Keratinocyte (primary cell): ENCODE measurements around the gene RET. TPM values are rescaled to one million over a fixed set of nuclear protein-coding genes. Genes with fewer than 3 reads are reported as not detected.

Source experiments
- DNase-seq: peaks from one replicate; pipeline ENCODE4 v3.0.0-alpha.2; 2011; ENCODE audit warnings: low read depth, missing footprints, low spot score
- FAIRE-seq: peaks from 2 replicates; lab custom pipeline; 2011; peaks lifted over from hg19 to GRCh38; lab: Jason Lieb, UNC
- H2AFZ ChIP-seq: 2 replicates; pipeline ENCODE4 v1.6.0; 2012; ENCODE audit warnings: low read length, control low read depth, inconsistent platforms; ENCODE audit not compliant: control insufficient read depth
- H3K27ac ChIP-seq: 2 replicates; pipeline ENCODE4 v1.5.1; 2011; ENCODE audit warnings: low read length; ENCODE audit not compliant: control insufficient read depth, insufficient read depth
- H3K27me3 ChIP-seq: 3 replicates; pipeline ENCODE4 v1.6.0; 2011; ENCODE audit warnings: low read length; ENCODE audit not compliant: control insufficient read depth, insufficient read depth; ENCODE audit errors: extremely low read depth
- H3K36me3 ChIP-seq, 2 experiments: 2 replicates in 1 of 2; 3 replicates in 1 of 2; pipeline ENCODE4 v1.5.1; 2011; ENCODE audit warnings: low read length in 2 of 2, mild to moderate bottlenecking in 1 of 2; ENCODE audit not compliant: control insufficient read depth in 2 of 2, insufficient read depth in 2 of 2; ENCODE audit errors: extremely low read depth in 1 of 2
- H3K4me1 ChIP-seq: 3 replicates; pipeline ENCODE4 v1.5.1; 2011; ENCODE audit warnings: low read length; ENCODE audit not compliant: control insufficient read depth, insufficient read depth; ENCODE audit errors: extremely low read depth
- H3K4me2 ChIP-seq: 3 replicates; pipeline ENCODE4 v1.6.0; 2011; ENCODE audit warnings: low read depth, low read length; ENCODE audit not compliant: control insufficient read depth, insufficient read depth; ENCODE audit errors: extremely low read depth
- H3K4me3 ChIP-seq, 3 experiments: fragments of 200-600 bp in 1 of 3; sonication (generic) in 1 of 3; 2 replicates in 2 of 3; 3 replicates in 1 of 3; pipeline ENCODE4 v1.5.1; 2011 to 2016; ENCODE audit warnings: low read length in 3 of 3, mild to moderate bottlenecking in 3 of 3, control low read depth in 2 of 3, inconsistent platforms in 1 of 3, low read depth in 1 of 3, mixed read lengths in 1 of 3, mixed run types in 1 of 3, moderate library complexity in 1 of 3; ENCODE audit not compliant: control insufficient read depth in 2 of 3, insufficient read depth in 2 of 3; ENCODE audit errors: extremely low read depth in 1 of 3
- H3K79me2 ChIP-seq: 2 replicates; pipeline ENCODE4 v1.6.0; 2012; ENCODE audit warnings: low read length; ENCODE audit not compliant: control insufficient read depth, insufficient read depth
- H3K9ac ChIP-seq: 3 replicates; pipeline ENCODE4 v1.6.0; 2011; ENCODE audit warnings: low read length; ENCODE audit not compliant: control insufficient read depth, insufficient read depth; ENCODE audit errors: extremely low read depth
- H3K9me1 ChIP-seq: 3 replicates; pipeline ENCODE4 v1.6.0; 2011; ENCODE audit warnings: low read length; ENCODE audit not compliant: control insufficient read depth, insufficient read depth; ENCODE audit errors: extremely low read depth
- H3K9me3 ChIP-seq: 2 replicates; pipeline ENCODE4 v1.5.1; 2012; ENCODE audit warnings: low read depth, low read length; ENCODE audit not compliant: control insufficient read depth
- H4K20me1 ChIP-seq: 3 replicates; pipeline ENCODE4 v1.6.0; 2011; ENCODE audit warnings: low read length; ENCODE audit not compliant: control insufficient read depth, insufficient read depth; ENCODE audit errors: extremely low read depth
- CTCF ChIP-seq, 3 experiments: IDR thresholded peaks in 1 of 3; conservative IDR thresholded peaks in 1 of 3; optimal IDR thresholded peaks in 1 of 3; 2 replicates in 2 of 3; 3 replicates in 1 of 3; pipeline versions ENCODE3 to v1.5.1; 2011; ENCODE audit warnings: low read length in 3 of 3, mild to moderate bottlenecking in 3 of 3, moderate library complexity in 2 of 3, control low read depth in 1 of 3, inconsistent platforms in 1 of 3; ENCODE audit not compliant: insufficient read depth in 2 of 3; ENCODE audit errors: extremely low read depth in 1 of 3
- EZH2 ChIP-seq: IDR thresholded peaks from one replicate; pipeline ENCODE4 v1.6.1; 2012; ENCODE audit warnings: inconsistent platforms, mild to moderate bottlenecking, low read length, moderate library complexity
- dilution Hi-C: fragments of 300-500 bp; cut with MboI; formaldehyde crosslinking; loops from one replicate; pipeline ENCODE4 v1.7.0; 2020; ENCODE audit warnings: low sequenced_read_pairs; ENCODE audit not compliant: extremely low pct_ligation_motif_present
- polyA plus RNA-seq, 5 experiments: library from polyadenylated mRNA; depleted of rRNA in 3 of 5; stranded (reverse) in 3 of 5; stranded (forward) in 1 of 5; unstranded in 1 of 5; fragments of >200 nt; gene quantifications; 1 replicate in 1 of 5; 2 replicates in 3 of 5; 3 replicates in 1 of 5; pipeline versions ENCODE4 v1.2.1 to v1.2.3, GENCODE V29; 2011 to 2012; ENCODE audit warnings: missing spikeins in 2 of 5, low read depth in 1 of 5, low replicate concordance in 1 of 5

The RET gene
- polyA plus RNA-seq, 1 donor (not counting 4 experiments of a cell fraction or from before 2014, with no cell fraction given): 0.21 TPM

DNA sequence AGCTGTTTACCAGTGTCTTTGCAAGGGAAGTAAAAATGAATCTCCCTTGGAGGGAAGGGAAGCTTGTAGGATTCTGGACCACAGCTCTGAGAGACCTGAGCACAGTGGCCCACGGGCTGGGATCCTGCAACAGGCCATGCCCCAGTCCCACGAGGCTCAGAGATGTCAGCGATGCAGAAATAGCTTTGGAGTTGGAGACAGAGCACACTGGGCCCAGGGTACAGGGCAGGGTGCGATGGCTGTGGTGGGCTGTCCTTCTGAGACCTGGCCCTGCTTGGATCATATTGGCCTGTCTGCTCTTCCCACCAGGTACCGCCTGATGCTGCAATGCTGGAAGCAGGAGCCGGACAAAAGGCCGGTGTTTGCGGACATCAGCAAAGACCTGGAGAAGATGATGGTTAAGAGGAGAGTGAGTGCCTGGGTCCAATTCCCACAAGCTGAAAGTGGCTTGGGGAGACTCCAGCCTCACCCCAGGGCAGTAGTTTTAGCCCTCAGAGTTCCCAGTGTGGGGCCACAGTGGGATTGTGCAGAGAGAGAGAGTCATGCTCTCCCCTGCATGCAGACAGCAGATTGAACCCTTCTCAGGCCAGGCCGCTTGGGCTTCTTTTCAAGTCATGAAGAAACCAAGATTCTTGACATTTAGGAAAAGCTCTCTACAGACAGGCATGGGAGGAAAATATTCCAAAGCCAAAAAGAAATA is 47.9 kb downstream of the RET start:
- no peak overlapping the region for H2AFZ ChIP-seq
- FAIRE-seq (no peak), DNase-seq (no peak)
- dilution Hi-C loops: no loop called here
- peaks cover 11% of the 10 kb centered on the region for H3K4me1 ChIP-seq
- H3K79me2 ChIP-seq: no peaks in the 10 kb centered on the region
- H3K9ac ChIP-seq: no peak overlapping the region
- no peaks in the 10 kb centered on the region for H3K36me3 ChIP-seq
- no peak overlapping the region for H3K27ac ChIP-seq
- no peak overlapping the region for H3K4me2 ChIP-seq
- H3K27me3 ChIP-seq: no peaks in the 10 kb centered on the region
- TF ChIP-seq CTCF (optimal IDR thresholded peaks at IDR 0.05 in 1 of 3, IDR thresholded peaks at IDR 0.05 in 1 of 3, conservative IDR thresholded peaks at IDR 0.05 in 1 of 3; ENCODE audit: extremely low read depth in 1 of 3, insufficient read depth in 2 of 3, low read length in 3 of 3) (no peak), EZH2 (no peak)
- H3K4me3 ChIP-seq: no peak overlapping the region
- H4K20me1 ChIP-seq: no peaks in the 10 kb centered on the region
- H3K9me3 ChIP-seq: no peaks in the 10 kb centered on the region
- H3K9me1 ChIP-seq: no peaks in the 10 kb centered on the region

DNA sequence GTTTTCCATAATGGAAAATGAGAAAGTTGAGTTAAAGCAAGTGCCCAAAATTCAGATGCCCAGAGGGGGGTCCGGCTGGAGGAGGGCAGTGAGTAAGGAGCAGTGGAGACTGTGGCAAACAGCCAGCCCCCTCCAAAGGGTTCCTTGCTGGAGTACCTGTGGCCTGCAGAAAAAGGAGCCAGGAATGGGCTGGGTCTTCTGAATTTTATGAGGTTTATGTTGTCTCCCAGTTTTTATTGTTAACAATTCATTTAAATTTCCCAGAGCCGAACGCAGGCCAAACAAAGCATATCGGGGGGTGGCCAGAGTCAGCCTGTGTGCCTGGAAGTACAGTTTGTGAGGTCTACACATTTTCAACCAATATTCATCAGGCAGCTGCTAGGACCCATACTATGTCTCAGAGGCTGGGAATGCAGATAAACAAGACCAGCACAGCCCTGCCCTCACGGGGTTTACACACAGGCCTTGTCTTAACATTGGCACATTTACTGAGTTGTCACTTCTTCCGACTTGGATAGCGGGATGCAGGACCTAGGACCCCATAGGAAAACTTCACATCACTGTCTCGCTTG is 48.5 kb downstream of the RET start:
- H3K9me1 ChIP-seq: no peaks in the 10 kb centered on the region
- H4K20me1 ChIP-seq: no peaks in the 10 kb centered on the region
- no peak overlapping the region for H3K4me2 ChIP-seq
- no peaks in the 10 kb centered on the region for H3K9me3 ChIP-seq
- H2AFZ ChIP-seq: no peak overlapping the region
- no peak overlapping the region for H3K9ac ChIP-seq
- H3K79me2 ChIP-seq: no peaks in the 10 kb centered on the region
- dilution Hi-C loops: no loop called here
- TF ChIP-seq CTCF (optimal IDR thresholded peaks at IDR 0.05 in 1 of 3, IDR thresholded peaks at IDR 0.05 in 1 of 3, conservative IDR thresholded peaks at IDR 0.05 in 1 of 3; ENCODE audit: extremely low read depth in 1 of 3, insufficient read depth in 2 of 3, low read length in 3 of 3) (no peak), EZH2 (no peak)
- DNase-seq: no peak
- H3K4me1 ChIP-seq: peaks cover 16% of the 10 kb centered on the region
- FAIRE-seq: no peak
- H3K27me3 ChIP-seq: no peaks in the 10 kb centered on the region
- H3K36me3 ChIP-seq: no peaks in the 10 kb centered on the region
- no peak overlapping the region for H3K4me3 ChIP-seq
- H3K27ac ChIP-seq: no peak overlapping the region
